NCI-H2029 treated with DMSO at 0.1 percent for 48 hours (cell line): ENCODE data around the gene NUTF2.
"Not testable (repeated sequence)": the region's sequence is repeated elsewhere in the genome, so short reads cannot be mapped to it uniquely, and the experiment has no call there.

Experiments used
- DNase-seq: peaks from one replicate; lab custom pipeline; 2025; lab: John Stamatoyannopoulos, UW

NUTF2 gene

GRCh38 chr16:67846320-67847063, at the start of gene NUTF2:
Gene NUTF2 (plus strand): TSS chr16:67846933. CDS start chr16:67865131, 18,198 bp downstream.
- peak; percentile 51 for DNase-seq

DNA sequence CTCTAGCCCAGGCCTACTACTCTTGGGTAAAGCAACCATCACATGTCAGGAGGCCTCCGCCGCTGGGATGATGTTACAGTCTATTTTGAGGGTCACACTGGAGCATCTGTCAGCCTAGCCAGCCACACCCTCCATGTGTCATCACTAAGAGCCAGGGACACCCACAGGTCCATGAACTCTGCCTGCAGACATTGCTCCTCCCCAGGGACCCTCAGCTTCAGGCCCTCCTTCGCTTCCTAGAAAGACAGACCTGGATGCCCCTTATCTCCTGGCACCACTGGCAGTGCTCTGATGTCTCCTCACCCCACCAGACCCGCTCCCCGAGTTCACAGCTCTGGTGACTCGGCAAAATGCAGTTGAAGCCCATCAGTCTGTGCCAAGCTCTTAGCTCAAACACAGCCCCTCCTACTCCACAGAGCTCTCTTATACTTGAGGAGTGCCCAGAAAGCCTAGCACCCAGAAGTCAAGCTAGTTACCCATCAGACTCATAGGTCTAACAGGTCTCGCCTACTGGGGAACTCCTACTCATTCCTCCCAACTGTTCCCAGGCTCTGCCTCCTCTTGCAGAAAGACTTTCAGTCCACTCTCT, 46.3 kb upstream of the NUTF2 start:
- DNase-seq, result no peak

DNA sequence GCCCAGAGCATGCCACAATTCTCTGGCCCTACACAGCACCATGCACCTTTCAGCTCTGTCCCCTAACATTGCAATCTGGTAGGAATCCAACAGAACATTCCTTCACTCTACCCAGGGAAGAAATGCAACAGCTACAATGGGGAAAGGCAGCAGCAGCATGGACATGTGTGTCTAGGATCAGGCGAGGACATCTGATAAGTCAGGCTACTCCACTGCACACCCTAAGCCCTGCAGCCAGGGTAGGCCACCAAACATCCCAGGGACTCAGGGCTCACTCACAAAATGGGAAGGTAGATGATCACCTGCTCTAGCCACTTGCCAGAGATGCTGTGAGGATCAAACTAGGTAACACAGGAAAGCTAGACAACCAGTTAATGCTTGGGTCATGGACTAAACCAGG, 45.5 kb upstream of the NUTF2 start:
- no peak for DNase-seq

GRCh38 chr16:67801883-67802282, 44.9 kb upstream of the NUTF2 start:
- no peak for DNase-seq

- no peak for DNase-seq
These were observed 42.8 kb upstream of the NUTF2 start for GRCh38 chr16:67803894-67804293.

- DNase-seq, result no peak
These were observed 41.7 kb upstream of the NUTF2 start for GRCh38 chr16:67804853-67805542.

- no peak for DNase-seq
These were observed 40.9 kb upstream of the NUTF2 start for GRCh38 chr16:67805718-67806427.

GRCh38 chr16:67806428-67807147, 40.1 kb upstream of the NUTF2 start, which contains the start of the genes RANBP10 and TSNAXIP1:
Gene RANBP10 (minus strand): TSS chr16:67806560. CDS start chr16:67806536, 24 bp downstream.
Gene TSNAXIP1 (plus strand): TSS chr16:67806889. CDS start chr16:67807150, 261 bp downstream.
- peak; percentile 87 for DNase-seq

GRCh38 chr16:67807148-67807682, 39.5 kb upstream of the NUTF2 start:
- no peak for DNase-seq

GRCh38 chr16:67811899-67812298, 34.8 kb upstream of the NUTF2 start:
- no peak for DNase-seq

GRCh38 chr16:67814567-67814966, 32.2 kb upstream of the NUTF2 start:
- DNase-seq, result no peak

GRCh38 chr16:67820608-67821259, 26.0 kb upstream of the NUTF2 start:
- no peak for DNase-seq

DNA sequence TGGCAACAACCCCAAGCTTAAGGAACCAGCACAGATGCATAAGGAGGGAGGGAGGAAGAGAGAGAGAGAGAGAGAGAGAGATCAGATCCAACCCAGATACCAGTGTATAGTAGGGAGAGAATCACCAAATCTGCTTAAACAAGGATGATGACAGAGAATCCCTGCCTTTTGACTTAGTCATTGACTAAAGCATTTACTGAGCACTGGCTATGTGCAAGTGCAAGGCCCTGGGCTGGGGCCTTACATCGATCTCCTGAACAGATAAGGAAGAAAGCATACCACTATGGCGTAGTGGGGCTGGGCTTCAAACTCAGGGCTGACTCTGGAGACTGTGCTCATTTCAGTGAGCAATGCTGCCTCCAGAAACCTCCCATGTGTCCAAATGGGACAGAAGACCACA, 24.2 kb upstream of the NUTF2 start:
- no peak for DNase-seq

GRCh38 chr16:67825119-67825518, 21.6 kb upstream of the NUTF2 start:
- no peak for DNase-seq

DNA sequence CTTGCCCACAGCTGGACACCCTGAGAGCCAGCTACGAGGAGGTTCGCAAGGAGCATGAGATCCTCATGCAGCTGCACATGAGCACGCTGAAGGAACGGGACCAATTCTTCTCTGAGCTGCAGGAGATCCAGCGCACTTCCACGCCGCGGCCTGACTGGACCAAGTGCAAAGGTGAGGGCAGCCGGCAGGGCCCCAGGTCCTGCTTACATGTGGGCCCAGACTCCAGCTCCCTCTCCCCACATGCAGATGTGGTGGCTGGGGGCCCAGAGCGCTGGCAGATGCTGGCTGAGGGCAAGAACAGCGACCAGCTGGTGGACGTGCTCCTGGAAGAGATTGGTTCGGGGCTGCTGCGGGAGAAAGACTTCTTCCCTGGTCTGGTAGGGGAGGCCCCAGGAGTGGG, 20.8 kb upstream of the NUTF2 start:
- no peak for DNase-seq

- DNase-seq, result no peak
These were observed 18.1 kb upstream of the NUTF2 start for GRCh38 chr16:67828651-67829050.

DNA sequence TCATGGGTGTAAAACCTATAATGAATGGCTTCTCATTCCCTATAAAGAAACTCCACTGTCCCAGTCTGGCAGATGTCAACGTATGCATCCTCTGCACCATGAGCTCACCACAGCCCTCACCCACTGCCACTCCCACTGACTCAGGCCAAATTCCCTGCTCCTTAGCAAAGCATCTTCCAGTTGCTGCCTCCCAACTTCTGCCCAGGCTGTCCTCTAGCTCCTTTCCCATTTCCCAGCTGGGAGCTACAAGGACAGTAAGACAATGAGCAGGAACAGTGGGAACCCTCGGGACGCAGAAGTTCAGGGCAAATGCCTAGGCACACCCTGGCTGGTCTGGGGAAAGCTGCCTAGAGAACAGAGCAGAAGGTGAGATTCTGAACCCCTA, 13.7 kb upstream of the NUTF2 start:
- DNase-seq, result no peak

- DNase-seq, result peak; percentile 13
These were observed 13.1 kb upstream of the NUTF2 start for GRCh38 chr16:67833415-67834241.

DNA sequence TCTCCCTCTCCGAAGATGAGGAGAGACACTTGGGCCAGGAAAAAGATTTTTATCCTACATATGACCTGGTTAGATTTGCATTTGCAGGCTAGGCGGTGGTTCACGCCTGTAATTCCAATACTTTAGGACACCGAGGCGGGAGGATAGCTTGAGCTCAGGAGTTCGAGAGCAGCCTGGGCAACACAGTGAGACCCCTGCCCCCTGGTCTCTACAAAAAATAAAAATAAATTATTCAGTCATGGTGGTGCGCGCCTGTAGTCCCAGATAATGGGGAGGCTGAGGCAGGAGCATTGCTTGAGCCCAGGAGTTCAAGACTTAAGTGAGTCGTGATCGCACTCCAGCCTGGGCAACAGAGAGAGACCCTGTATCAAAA, 12.5 kb upstream of the NUTF2 start:
- DNase-seq, result no peak

DNA sequence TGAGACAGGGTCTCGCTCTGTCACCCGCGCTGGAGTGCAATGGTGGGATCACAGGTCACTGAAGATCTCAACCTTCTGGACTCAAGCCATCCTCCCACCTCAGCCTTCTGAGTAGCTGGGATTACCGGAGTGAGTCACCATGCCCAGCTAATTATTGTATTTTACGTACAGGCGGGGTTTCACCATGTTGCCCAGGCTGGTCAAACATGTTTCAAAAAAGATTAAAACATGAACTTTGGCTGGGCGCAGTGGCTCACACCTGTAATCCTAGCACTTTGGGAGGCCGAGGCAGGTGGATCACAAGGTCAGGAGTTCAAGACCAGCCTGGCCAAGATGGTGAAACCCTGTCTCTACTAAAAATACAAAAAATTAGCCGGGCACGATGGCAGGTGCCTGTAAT, 9.5 kb upstream of the NUTF2 start:
- not testable (repeated sequence) for DNase-seq
